Sigmoid colon (tissue), 7 donors: ENCODE data around the gene RAB15. TPM values are rescaled to one million over a fixed set of nuclear protein-coding genes. Genes with fewer than 3 reads are reported as not detected.

Experiments
- DNase-seq: peaks from one replicate; pipeline ENCODE4 v3.0.0-alpha.2; 2019
- H3K27ac ChIP-seq, 4 donors: fragments of 200-600 bp; sonication (generic); one replicate each; pipeline ENCODE4 v1.5.1; 2016 to 2019; ENCODE audit warnings: mild to moderate bottlenecking in 1 of 4
- H3K27me3 ChIP-seq, 3 donors: fragments of 200-600 bp; sonication (generic); one replicate each; pipeline ENCODE4 v1.5.1; 2019; ENCODE audit warnings: mild to moderate bottlenecking in 1 of 3
- H3K36me3 ChIP-seq, 4 donors: fragments of 200-600 bp; sonication (generic); one replicate each; pipeline ENCODE4 v1.5.1; 2016 to 2019
- H3K4me1 ChIP-seq, 4 donors: fragments of 200-600 bp; sonication (generic); one replicate each; pipeline ENCODE4 v1.5.1; 2017 to 2019
- H3K4me3 ChIP-seq, 4 donors: fragments of 200-600 bp; sonication (generic); one replicate each; pipeline ENCODE4 v1.5.1; 2017 to 2019; ENCODE audit warnings: mild to moderate bottlenecking in 2 of 4, moderate library complexity in 1 of 4
- H3K9me3 ChIP-seq, 4 donors: fragments of 200-600 bp in 3 of 4; sonication (generic) in 3 of 4; one replicate each; pipeline versions ENCODE4 v1.5.1 to v1.6.1; 2013 to 2019
- CTCF ChIP-seq, 4 experiments: fragments of 450-650 bp in 3 of 4; fragments of 200-600 bp in 1 of 4; IDR thresholded peaks; one replicate each; pipeline ENCODE4 v1.5.1; 2016 to 2019; ENCODE audit warnings: antibody characterized with exemption in 4 of 4, mild to moderate bottlenecking in 3 of 4, moderate library complexity in 2 of 4
- EP300 ChIP-seq, 4 donors: sonication (generic); formaldehyde crosslinking; IDR thresholded peaks; one replicate each; pipeline ENCODE4 v1.6.1; 2017; ENCODE audit warnings: antibody characterized with exemption in 4 of 4
- POLR2A ChIP-seq, 2 donors: fragments of 450-650 bp; IDR thresholded peaks; one replicate each; pipeline ENCODE4 v1.6.1; 2016; ENCODE audit warnings: antibody characterized with exemption in 2 of 2, mild to moderate bottlenecking in 2 of 2, moderate library complexity in 2 of 2
- POLR2AphosphoS5 ChIP-seq, 4 donors: sonication (generic); formaldehyde crosslinking; IDR thresholded peaks; one replicate each; pipeline ENCODE4 v1.6.1; 2017; ENCODE audit warnings: antibody characterized with exemption in 4 of 4
- WGBS, 2 donors: extraction: QIAGEN DNeasy Blood & Tissue Kit; methylation state at CpG; one replicate each; pipeline ENCODE4 v1.1.7; 2013; 5-methylcytosine and 5-hydroxymethylcytosine counted together
- intact Hi-C: fragments of 100-400 bp; cut with DNase I; formaldehyde crosslinking; loops from one replicate; pipeline ENCODE4 v1.15.1; 2023
- polyA plus RNA-seq, 3 donors: library from polyadenylated mRNA; stranded (reverse); fragments of 200-250 nt; gene quantifications; one replicate each; pipeline ENCODE4 v1.2.3, GENCODE V29; 2013
- total RNA-seq, 4 donors: library from RNA; depleted of rRNA; stranded (reverse); fragments of >200 nt; gene quantifications; one replicate each; pipeline ENCODE4 v1.1.0, GENCODE V29; 2016
- donor health status: healthy with polysubstance abuse.
- donor health status: Bipolar disorder and iron deficiency.
- donor health status: healthy.

The RAB15 gene
- total and polyA plus RNA-seq, 7 donors, result 1.8 to 31.8 (median 11.6) TPM

- H3K4me3 ChIP-seq, result no peak overlapping the region
- peak overlapping the region in 1 of 4 donors; percentile 7 for H3K27ac ChIP-seq
- no peaks in the 10 kb centered on the region for H3K27me3 ChIP-seq
- 96 to 98% methylated on average over 3 of the region's 3 CpGs for WGBS, 2 donors
- TF ChIP-seq POLR2AphosphoS5 (IDR thresholded peaks at IDR 0.05) (no peak), CTCF (IDR thresholded peaks at IDR 0.05) (no peak), POLR2A (IDR thresholded peaks at IDR 0.05) (no peak), EP300 (IDR thresholded peaks at IDR 0.05) (no peak)
- H3K4me1 ChIP-seq, result peaks cover 0 to 5% (median 0%) of the 10 kb centered on the region in 4 donors
- H3K9me3 ChIP-seq, result no peaks in the 10 kb centered on the region
- DNase-seq, result no peak
- no peaks in the 10 kb centered on the region for H3K36me3 ChIP-seq
- intact Hi-C loops, result no loop called here
Observed at GRCh38 chr14:64993266-64993930, 21.3 kb upstream of the RAB15 start.

GRCh38 chr14:64992328-64992885, 20.3 kb upstream of the RAB15 start:
- WGBS, 2 donors, result 83 to 87% methylated on average over 5 of the region's 5 CpGs
- no peak for DNase-seq
- Histone ChIP-seq H3K27ac (peak overlapping the region in 1 of 4 donors; percentile 7), H3K36me3 (no peaks in the 10 kb centered on the region), H3K27me3 (no peaks in the 10 kb centered on the region), H3K9me3 (no peaks in the 10 kb centered on the region), H3K4me3 (no peak overlapping the region), H3K4me1 (peaks cover 0 to 11% (median 7%) of the 10 kb centered on the region in 4 donors)
- intact Hi-C loops, result no loop called here
- TF ChIP-seq EP300 (IDR thresholded peaks at IDR 0.05), result no peak
- TF ChIP-seq POLR2AphosphoS5 (IDR thresholded peaks at IDR 0.05), result no peak
- no peak for TF ChIP-seq POLR2A (IDR thresholded peaks at IDR 0.05)
- no peak for TF ChIP-seq CTCF (IDR thresholded peaks at IDR 0.05)

GRCh38 chr14:64990939-64991338, 18.8 kb upstream of the RAB15 start:
- intact Hi-C loops, result no loop called here

GRCh38 chr14:64990296-64990695, 18.2 kb upstream of the RAB15 start:
- no peak overlapping the region for H3K27ac ChIP-seq
- no peak for DNase-seq
- no peaks in the 10 kb centered on the region for H3K9me3 ChIP-seq
- no peak overlapping the region for H3K4me3 ChIP-seq
- no peaks in the 10 kb centered on the region for H3K36me3 ChIP-seq
- no peaks in the 10 kb centered on the region for H3K27me3 ChIP-seq
- 54 to 86% methylated on average over 3 of the region's 3 CpGs for WGBS, 2 donors
- TF ChIP-seq CTCF (IDR thresholded peaks at IDR 0.05), result no peak
- H3K4me1 ChIP-seq, result peaks cover 0 to 18% (median 11%) of the 10 kb centered on the region in 4 donors
- intact Hi-C loops, result no loop called here

More at GRCh38 chr14:64990939-64991338, 18.8 kb upstream of the RAB15 start:
- DNase-seq, result no peak
- Histone ChIP-seq H3K36me3 (no peaks in the 10 kb centered on the region), H3K27ac (no peak overlapping the region), H3K4me3 (no peak overlapping the region), H3K4me1 (peaks cover 0 to 18% (median 11%) of the 10 kb centered on the region in 4 donors), H3K9me3 (no peaks in the 10 kb centered on the region), H3K27me3 (no peaks in the 10 kb centered on the region)
- TF ChIP-seq POLR2AphosphoS5 (IDR thresholded peaks at IDR 0.05), result no peak
- no peak for TF ChIP-seq POLR2A (IDR thresholded peaks at IDR 0.05)
- no peak for TF ChIP-seq CTCF (IDR thresholded peaks at IDR 0.05)
- TF ChIP-seq EP300 (IDR thresholded peaks at IDR 0.05), result no peak
- WGBS, 2 donors, result 92 to 95% methylated on average over 4 of the region's 4 CpGs
